HG02678 (cell line): ENCODE results near the gene DNAJC28.
"Not testable (repeated sequence)": the region's sequence is repeated elsewhere in the genome, so short reads cannot be mapped to it uniquely, and the experiment has no call there.

Experiments
- ATAC-seq: cut with Tn5 transposase; IDR thresholded peaks from one replicate; pipeline ENCODE4 v1.9.1; 2021; ENCODE audit warnings: mild to moderate bottlenecking, moderate library complexity; ENCODE audit not compliant: unreplicated experiment

The DNAJC28 gene

DNA sequence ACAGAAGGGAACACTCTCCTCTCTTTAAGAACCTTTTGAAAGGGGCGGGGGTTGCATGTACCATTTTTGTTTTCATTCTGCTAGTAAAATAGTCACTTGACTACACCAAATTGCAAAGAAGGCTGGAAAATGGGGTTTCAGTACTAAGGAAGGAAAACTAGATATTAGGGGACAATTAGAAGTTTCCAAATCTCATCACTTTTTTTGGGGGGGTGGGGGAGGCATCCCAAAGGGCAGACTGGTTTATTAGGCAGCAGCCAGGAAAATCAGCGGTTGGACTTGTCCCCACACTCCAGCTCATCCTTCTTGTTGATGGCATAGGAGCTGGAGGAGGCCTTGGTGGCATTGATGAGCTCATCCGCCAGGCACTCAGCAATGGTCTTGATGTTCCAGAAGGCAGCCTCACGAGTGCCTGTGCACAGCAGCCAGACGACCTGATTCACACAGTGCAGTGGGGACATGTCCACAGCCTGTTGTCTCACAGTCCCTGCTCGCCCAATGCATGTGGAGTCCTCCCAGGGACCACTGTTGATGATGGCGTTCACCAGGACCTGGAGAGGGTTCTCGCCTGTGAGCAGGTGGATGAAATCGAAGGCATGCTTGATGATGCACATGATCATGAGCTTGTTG lies 10.1 kb downstream of the DNAJC28 start:
- ATAC-seq = no peak

GRCh38 chr21:33480481-33481103 lies 10.9 kb downstream of the DNAJC28 start:
- no peak for ATAC-seq

- ATAC-seq = peak; percentile 91
Measured at GRCh38 chr21:33479679-33480480, 11.6 kb downstream of the DNAJC28 start, which contains the start of gene TMEM50B. TMEM50B (minus strand) TSS chr21:33479974; CDS start chr21:33468885, 11,089 bp downstream.

DNA sequence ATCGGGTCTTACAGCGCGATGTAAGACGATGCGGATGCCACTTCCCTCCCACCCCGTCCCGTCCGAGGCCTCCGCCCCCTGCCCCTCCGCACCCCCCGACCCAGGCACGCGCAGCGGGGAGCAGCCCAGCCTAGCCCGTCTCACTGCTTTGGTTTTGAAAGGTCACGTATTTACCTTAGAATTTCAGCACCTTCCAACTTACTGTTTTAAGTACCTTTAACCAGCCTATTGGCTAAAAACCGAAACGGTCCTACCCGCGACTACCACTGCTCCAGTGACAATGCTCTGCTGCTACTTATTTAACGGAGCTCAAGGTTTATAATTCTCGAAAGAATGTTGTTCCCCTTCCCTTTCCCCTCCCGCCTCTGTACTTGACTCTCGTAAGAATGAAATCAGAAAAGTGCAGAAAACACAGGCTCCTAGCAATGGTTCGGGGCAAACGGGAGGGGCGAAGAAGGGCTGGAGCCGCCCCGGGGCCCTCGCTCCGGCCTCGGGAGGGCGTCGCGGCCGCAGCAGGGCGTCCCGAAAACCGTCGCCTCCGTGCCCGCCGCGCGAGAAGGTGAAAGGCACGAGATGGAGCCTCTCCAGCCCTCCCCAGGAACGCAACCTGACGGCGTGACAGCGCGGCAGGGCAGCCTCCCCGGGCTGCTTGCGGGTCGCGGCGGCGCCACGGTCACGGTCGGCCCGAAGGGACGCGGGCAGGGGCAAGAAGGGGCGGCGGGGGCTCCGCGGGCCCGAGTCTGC lies 12.4 kb downstream of the DNAJC28 start:
- peak; percentile 22 for ATAC-seq

DNA sequence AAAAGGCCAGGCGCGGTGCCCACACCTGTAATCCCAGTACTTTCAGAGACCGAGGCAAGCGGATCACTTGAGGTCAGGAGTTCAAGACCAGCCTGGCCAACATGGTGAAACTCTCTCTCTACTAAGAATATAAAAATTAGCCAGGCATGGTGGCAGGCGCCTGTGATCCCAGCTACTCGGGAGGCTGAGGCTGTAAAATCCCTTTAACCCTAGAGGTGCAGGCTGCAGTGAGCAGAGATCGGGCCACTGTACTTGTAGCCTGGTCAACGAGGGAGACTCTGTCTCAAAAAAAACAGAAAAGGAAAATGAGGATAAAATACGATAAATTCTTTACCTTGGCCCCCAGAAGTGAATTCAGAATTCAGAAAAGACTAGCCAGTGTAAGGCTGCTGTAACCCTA lies 13.3 kb downstream of the DNAJC28 start:
- ATAC-seq = no peak

- ATAC-seq = no peak
Measured at GRCh38 chr21:33477066-33477465, 14.4 kb downstream of the DNAJC28 start.

- no peak for ATAC-seq
Measured at GRCh38 chr21:33473344-33473743, 18.2 kb downstream of the DNAJC28 start.

- no peak for ATAC-seq
Measured at GRCh38 chr21:33470701-33471100, 20.8 kb downstream of the DNAJC28 start.

GRCh38 chr21:33469183-33469582 lies 22.3 kb downstream of the DNAJC28 start:
- ATAC-seq = not testable (repeated sequence)

GRCh38 chr21:33461538-33462250 lies 29.8 kb downstream of the DNAJC28 start:
- no peak for ATAC-seq

DNA sequence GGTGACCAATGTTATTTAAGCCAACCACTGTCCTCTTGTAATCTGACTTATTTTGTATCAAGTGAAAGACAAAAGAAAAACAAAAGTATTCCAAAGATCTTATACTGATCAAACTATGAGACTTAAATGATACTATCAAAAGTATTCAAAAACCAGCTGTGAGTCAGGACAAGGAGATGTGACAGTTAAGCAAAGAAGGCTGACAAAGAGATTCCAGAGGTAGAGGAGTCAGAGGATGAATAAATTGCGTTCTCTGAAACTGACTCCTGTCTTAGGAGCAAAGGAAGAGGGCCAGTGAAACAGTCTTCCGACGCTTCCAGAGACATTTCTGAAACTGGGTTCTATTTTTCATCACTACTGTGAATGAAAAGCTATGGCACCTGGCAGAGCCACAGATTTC lies 32.7 kb downstream of the DNAJC28 start:
- no peak for ATAC-seq

DNA sequence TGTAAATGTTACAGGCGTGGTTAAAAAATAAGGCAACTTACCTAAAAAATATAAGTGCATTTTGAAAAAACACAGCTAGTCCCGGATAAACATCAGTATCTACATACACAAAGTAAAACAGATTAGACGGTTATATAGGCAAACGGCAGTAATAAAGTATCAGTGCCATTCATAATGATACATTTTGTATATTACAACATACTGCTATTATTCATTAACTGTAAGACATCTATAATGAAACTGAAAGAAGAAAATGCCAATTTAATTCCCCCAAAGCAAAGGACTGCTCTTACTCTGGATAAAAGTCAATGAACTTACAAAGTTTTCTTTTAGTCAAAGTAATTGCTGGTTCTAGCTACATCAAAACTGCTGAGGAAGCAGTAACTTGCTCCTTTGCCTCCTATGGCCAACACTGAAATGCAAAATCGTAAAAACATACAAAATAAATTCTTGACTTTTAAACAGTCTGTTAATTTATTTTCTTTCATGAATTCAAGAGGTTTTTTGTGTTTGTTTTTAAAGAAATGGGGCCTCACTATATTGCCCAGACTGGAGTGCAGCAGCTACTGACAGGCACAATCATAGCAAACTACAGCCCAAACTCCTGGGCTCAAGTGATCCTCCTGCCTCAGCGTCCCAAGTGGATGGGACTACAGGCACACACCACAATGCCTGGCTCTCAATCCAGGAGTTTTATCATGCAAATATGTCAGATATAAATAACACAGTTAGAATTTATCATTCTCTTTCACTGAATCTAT lies 35.6 kb downstream of the DNAJC28 start:
- ATAC-seq = no peak

DNA sequence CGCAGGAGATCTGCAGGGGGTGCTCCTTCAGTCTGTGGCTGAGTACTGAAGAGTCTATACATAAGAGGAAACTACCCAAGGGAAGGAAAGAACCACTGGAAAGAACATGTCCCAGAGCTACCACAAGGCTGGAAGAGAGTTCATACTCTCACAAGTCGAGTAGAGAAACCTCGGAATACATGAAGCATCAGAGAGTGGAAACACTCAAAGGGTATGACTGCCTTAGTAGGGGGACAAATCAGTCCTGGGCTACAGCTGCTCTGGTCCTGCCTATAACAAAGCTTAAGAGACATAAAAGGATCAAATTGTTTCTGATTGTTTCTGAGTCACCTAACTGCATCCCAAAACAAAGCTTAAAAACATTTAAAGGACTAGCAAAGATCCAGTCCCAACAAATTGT lies 39.2 kb downstream of the DNAJC28 start:
- no peak for ATAC-seq

DNA sequence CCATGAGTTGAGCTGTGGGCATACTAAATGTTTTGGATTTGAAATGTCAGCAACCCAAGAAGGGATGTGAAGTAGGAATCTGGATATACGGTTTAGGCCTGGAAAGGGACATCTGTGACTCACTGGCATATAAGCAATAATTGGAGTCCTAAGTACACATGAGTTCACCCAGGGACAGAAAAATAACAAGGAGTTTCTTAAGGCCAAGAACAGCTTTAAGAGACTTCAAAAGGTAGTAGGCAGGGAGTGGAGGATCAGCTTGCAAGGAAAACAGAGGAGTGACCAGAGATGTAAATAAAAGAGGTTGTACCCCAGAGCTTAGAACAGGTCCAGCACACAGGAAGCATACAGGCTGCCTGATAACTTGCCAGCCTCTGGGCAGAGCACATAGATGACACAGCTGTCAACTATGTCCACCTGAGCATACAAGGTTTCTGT lies 39.9 kb downstream of the DNAJC28 start:
- no peak for ATAC-seq

- no peak for ATAC-seq
Measured at GRCh38 chr21:33449616-33450015, 41.9 kb downstream of the DNAJC28 start.

DNA sequence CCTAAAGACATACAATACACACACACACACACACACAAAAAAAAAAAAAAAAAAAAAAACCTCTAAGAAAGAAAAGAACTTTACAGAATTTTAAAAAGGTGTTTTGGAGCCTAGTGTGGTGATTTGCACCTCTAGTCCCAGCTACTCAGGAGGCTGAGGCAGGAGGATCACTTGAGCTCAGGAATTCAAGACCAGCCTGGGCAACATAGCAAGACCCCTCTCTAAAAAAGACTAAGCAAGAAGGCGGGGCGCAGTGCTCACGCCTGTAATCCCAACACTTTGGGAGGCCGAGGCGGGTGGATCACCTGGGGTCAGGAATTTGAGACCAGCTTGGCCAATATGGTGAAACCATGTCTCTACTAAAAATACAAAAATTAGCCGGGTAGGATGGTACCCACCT lies 44.9 kb downstream of the DNAJC28 start:
- ATAC-seq = not testable (repeated sequence)

GRCh38 chr21:33444499-33444898 lies 47.0 kb downstream of the DNAJC28 start:
- ATAC-seq = no peak

DNA sequence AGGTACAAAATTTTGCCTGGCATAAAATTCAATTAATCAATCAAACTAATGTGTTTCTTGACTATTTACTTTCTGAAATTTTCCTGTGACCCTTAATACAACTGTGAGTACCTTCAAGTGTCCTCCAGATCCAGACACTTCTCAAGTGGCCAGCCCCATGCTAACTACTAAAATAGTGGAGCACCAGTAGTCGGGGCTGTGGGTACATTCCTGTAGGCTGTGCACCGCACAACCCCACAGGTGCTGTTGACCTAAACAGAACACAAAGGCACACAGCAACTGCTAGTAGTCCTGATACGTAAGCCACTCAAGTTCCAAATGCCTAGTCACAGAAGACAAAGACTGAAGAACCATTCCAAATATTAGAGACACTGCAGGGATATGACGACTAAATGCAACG lies 48.3 kb downstream of the DNAJC28 start:
- no peak for ATAC-seq
